SK-N-SH (cell line): ENCODE data around the gene AGRN.

Experiments
- CTCF ChIP-seq: fragments of 200-600 bp; sonication (generic); IDR thresholded peaks from 2 replicates; pipeline ENCODE4 v1.6.1; 2017; ENCODE audit warnings: antibody characterized with exemption, mild to moderate bottlenecking, moderate library complexity
- PBX3 ChIP-seq: IDR thresholded peaks from 2 replicates; pipeline ENCODE4; 2012
- POLR2AphosphoS5 ChIP-seq: IDR thresholded peaks from 2 replicates; pipeline ENCODE4 v1.6.1; 2012; ENCODE audit warnings: low read depth, low read length
- RAD21 ChIP-seq: IDR thresholded peaks from 2 replicates; pipeline ENCODE4 v1.6.1; 2012; ENCODE audit warnings: mild to moderate bottlenecking, low read length

- TF ChIP-seq POLR2AphosphoS5 (no peak), RAD21 (no peak), CTCF (no peak), PBX3 (no peak)
Observed at GRCh38 chr1:980602-981395, 39.1 kb upstream of the AGRN start.
